NCI-H146 (cell line): ENCODE measurements around the gene MYO7B.

Experiments used
- DNase-seq: peaks from one replicate; lab custom pipeline; 2025; lab: John Stamatoyannopoulos, UW

MYO7B gene

DNA sequence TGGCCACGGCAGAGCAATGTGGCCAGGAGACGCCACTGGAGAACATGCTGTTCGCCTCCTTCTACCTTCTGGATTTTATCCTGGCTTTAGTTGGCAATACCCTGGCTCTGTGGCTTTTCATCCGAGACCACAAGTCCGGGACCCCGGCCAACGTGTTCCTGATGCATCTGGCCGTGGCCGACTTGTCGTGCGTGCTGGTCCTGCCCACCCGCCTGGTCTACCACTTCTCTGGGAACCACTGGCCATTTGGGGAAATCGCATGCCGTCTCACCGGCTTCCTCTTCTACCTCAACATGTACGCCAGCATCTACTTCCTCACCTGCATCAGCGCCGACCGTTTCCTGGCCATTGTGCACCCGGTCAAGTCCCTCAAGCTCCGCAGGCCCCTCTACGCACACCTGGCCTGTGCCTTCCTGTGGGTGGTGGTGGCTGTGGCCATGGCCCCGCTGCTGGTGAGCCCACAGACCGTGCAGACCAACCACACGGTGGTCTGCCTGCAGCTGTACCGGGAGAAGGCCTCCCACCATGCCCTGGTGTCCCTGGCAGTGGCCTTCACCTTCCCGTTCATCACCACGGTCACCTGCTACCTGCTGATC is 115.4 kb downstream of the MYO7B start:
- DNase-seq: no peak

DNA sequence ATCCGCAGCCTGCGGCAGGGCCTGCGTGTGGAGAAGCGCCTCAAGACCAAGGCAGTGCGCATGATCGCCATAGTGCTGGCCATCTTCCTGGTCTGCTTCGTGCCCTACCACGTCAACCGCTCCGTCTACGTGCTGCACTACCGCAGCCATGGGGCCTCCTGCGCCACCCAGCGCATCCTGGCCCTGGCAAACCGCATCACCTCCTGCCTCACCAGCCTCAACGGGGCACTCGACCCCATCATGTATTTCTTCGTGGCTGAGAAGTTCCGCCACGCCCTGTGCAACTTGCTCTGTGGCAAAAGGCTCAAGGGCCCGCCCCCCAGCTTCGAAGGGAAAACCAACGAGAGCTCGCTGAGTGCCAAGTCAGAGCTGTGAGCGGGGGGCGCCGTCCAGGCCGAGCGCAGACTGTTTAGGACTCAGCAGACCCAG is 115.9 kb downstream of the MYO7B start:
- DNase-seq: no peak

DNA sequence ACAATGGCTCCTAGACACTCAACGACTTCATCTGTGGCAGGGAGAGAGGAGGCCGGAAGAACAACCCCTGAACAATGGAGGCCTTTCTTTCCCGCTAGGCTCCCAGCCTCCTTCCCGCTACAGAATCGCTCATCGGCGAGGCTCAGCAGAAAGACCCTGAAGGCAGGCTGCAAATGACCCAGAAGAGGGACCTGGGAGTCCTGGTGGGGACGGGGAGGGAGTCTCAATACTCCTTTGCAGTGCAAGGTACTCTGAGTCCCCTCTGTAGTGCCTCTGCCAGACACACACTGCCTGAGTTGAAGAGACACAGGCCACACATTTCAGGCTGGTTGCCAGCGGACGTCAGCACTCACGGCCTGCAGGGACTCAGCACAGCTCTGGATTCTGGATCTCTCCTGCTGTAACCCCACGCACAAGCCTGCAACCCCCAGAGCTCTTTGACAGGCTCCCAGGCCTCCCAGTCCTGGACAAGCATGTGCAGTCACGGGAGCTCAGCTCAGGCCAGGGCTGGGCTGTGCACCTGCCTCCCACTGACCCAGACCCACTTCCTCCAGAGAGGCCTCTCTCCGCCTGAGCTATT is 116.6 kb downstream of the MYO7B start:
- DNase-seq: no peak

DNA sequence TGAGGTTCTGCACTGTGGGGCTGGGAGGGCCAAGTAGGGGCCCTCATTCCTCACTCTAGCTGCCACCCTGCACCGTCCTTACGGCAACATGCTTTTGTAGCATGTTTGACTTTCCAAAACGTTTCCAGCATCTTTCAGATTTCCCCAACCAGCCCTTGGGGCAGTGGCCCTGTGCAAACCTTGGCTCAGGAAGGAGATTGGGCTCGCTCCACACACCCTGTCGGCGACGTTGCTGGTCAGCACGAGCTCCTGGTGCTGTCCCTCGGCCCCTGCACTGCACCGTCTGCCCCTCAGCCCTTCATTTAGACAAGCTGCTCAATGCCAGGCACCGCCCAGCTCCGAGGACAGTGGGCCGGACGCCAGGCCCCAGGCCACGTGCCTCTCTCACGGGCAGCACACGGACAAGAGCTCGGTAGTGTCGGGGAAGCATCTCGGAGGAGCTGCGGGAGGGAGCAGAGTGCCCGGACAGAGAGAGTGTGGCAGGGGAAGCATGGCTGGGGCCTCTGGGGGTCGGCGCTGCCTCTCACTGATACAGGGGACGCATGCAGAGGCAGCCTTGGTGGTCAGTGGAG is 117.4 kb downstream of the MYO7B start:
- no peak for DNase-seq

DNA sequence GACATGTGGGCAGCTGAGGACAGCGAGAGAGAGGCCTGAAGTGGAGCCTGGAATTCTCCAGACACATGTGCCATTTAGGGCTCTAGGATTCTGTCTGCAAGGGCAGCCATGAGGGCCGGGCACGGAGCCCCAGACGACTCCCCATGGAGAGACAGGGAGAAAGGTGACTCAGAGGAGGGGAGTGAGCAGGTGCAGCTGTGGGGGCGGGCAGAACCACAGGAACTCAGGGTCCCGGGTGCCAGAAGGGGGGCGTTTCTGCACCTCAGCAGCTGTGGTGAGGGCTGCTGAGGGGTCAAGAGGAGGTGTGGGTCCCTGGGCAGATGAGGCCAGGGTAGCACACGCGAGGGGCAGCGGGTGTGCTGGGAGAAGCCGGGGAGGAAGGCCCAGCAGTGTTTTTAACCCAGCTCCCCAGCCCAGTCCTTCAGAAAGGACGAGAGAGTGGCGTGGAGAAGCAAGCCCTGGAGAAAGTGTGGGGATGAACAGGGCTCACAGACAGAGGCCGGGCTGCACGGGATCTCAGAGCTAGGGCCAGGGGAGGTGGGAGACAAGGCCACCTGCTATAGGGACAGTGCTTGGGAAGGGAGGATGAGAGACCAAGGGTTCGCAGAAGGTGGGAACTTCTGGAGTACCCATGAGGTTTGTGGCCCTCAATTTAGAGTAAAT is 118.1 kb downstream of the MYO7B start:
- DNase-seq: no peak

DNA sequence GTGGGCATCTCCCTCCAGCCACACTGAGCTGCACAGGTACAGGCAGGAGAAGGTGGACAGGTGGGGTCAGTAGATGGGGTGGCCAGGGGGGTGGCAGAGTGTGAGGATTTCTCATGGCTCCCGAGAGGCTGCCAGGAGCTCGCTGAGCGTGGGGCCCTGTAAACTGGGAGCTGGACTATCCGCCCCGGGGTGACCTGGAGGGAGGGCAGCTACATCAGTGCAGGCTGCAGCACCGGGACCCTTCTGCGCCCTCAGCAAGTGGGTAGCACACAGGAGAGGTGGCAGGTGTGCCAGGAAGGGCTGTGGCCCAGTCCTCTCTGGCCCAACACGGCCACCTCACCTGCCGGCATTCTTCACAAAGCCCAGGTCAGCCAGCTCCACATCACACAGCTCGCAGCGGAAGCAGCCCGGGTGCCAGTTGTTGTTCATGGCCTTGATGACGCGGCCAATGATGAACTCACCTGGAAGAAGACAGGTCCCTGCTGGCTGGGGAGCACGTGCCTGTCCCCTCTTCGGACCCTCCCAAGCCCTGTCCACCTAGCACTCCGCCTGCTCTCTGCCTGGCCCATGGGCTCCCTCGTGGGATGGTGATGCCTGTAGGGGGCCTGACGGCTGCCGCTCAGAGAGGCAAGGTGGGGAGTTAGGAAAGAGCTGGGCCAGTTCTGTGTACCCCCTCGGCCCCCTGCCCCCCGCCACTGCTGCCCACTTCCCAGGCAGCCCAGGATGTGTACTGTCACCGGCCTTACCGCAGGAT is 118.8 kb downstream of the MYO7B start:
- no peak for DNase-seq

DNA sequence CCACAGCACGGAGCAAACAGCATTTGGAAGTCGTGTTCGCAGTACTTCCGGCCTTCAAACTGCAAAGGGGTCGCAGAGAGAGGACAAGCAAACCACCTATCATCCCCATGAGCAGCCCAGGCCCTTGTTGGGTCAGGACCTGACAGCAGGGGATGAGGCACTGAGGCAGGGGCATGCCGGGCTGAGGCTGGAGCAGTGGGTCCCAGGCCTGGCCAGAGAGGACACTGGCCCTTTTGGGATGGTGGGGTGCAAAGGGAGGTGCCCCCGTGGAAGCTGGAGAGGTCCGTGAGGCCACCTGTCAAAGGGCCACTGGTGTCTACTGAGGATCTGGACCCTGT is 119.3 kb downstream of the MYO7B start:
- DNase-seq: no peak

DNA sequence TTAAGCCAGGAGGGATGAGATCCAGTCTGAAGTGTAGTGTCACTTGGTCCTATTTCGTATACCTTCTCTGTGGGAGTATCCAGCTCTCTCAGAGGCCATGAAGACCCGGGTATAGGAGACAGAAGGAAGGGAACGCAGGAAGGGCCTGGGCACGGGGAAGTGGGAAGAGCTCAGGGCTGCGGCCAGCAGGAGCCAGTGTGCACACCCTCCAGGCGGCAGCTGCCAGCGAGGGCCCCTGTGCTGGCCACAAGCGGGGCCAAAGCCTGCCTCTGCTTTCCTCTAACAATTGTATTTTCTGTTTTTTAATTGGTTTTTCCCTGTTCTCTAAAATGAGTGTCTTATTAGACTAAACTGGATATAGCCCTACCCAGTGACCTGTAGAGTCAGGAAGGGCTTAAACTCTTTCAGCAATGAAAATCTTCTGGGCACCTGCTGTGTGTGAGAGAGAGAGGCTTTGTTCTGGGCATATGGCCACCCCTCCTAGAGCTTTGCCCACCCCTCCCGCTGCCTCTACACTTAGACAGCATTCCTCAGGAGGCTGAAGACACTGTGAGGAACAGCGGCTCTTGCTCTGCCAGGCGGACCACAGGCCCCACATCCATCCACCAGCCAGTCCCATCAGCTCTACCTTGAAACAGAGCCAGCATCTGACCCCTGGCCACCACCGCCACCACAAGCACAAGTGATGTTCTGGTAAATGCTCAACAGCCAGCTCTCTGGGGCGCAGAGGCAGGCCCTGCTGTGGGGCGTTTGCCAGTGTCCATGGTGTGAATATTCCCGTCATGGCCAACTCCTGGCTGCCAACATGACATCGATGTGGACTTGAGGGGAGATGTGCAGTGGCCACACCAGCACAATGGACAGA is 120.0 kb downstream of the MYO7B start:
- no peak for DNase-seq

DNA sequence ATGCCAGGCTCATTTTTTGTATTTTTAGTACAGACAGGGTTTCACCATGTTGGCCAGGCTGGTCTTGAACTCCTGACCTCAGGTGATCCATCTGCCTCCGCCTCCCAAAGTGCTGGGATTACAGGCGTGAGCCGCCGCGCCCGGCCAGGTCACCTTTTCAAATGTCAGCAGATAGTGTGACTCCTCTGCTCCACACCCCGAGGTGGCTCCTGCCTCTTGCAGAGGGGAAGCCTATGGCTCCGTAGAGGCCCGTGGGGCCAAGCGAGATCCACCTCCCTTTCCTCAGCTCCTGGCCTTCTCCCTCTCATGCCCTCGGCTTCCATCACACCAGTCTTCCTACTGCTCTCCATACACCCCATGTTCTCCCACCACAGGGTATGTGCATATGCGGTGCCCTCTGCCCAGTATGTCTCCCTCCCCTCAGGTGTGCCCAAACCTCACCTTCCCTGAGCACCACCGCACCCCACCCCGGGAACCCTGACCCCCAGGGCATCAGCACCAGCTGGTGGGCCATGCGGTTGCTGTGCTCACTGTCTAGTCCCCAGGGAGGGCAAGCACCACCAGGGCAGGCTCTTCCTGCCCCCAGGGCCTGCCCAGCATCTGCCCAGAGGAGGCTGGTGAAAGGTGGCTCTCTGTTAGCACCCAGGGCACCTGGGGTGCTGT is 121.2 kb downstream of the MYO7B start:
- no peak for DNase-seq

DNA sequence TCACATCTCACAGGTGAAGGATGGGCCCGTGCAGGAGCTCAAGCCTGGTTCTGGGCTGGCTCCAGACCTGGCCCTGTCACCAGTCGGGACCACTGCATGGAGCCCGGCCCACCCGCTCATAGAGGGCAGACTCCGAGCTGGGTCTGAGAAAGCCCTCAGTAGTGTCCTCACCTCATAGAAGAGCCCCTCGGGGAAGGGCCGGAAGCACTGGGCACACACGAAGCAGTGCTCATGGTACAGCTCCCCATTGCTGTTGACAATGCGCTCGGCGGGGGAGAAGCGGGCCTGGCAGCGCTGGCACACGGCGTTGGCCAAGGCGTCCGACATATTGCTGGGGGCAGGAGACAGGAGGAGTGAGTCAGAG is 121.7 kb downstream of the MYO7B start:
- DNase-seq: no peak

DNA sequence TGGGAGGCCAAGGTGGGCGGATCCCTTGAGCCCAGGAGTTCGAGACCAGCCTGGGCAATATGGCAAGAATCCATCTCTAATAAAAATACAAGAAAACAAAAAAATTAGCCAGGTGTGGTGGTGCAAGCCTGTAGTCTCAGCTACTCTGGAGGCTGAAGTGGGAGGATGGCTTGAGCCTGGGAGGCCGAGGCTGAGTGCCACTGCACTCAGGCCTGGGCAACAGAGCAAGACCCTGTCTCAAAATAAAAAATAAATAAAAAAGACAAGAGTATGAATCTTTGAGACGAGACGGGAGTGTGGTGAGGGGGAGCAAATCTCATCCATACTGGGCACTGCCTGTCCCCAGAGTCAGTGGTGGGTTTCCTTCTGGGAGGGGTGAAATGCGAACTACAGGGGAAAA is 122.7 kb downstream of the MYO7B start:
- DNase-seq: no peak

DNA sequence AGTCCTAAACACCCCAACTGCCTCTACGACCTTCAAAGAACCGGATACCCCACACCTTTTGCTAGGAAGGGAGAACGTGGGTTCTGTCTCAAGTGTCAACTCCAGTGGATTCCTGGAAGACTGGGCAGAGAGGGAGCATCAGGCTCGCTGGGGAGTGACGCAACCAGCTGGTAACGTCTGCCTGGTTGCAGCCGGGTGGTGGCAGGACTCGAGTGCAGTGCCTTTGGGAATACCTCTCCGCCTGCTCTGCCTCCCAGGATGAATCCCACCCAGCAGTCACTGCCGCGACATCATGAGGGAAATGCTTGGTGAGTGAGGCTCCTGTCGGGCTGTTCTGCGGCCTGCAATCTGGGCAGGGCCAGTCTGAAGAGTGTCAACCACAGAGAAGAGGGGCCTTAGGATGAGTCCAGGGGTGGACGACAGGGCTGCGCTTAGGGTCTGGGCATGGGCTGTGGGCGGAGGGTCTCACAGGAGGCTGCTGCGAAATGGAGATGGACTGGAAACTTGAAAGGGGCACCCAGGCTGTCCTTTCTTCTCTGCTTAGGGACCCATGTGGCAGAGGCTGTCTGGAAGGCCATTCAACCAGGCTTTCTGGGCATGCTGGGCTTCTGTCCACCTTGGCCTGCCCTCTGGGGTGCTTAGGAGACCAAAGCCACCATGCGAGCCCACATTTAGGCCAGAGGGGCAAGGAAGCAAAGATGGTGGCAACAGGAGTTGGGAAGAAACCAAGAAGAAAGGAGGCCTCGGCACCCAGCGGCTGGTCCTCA is 123.3 kb downstream of the MYO7B start:
- DNase-seq: no peak

DNA sequence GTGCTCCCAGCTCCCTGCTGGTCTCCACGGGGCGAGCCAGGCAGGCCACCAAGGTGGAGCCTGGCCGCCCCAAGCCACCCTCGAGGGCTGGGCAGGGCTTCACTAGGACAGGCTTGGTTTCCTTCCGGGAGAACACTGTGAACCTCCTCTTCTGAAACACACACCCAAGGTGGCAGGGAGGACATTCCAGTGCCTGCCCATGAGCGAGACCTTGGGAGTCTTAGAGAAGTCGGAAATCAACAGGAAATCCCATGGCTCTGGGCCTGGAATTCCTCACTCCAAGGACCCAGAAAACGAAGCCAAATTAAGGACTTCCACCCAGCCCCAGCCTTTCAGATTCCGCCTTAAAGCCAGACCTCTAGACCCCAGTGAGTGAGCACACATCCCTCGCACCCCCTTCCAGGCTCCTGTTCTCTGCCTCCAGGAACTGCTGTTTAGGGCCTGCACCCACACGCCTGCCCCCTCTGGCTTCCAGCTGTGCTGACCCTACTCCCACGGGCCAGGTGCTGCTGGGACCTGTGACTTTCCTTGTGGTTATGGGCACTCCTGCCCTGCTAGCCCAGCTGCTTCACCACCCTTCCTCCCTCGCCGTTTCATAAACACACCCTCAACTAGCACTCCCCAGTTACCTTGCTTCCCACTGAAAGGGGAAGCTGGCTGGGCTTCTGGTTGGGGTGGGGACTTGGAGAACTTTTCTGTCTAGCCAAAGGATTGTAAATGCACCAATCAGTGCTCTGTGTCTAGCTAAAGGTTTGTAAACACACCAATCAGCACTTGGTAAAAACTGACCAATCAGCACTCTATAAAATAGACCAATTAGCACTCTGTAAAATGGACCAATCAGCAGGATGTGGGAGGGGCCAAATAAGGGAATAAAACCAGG is 124.2 kb downstream of the MYO7B start:
- no peak for DNase-seq

DNA sequence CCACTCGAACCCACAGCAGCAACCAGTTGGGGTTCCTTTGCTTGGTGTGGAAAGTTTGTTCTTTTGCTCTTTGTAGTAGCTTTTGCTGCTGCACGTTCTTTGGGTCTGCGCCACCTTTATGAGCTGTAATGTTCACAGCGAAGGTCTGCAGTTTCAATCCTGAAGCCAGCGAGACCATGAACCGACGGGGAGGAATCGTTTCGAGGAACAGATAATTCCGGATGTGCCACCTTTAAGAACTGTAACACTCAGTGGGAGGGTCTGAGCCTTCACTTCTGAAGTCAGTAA is 124.8 kb downstream of the MYO7B start:
- no peak for DNase-seq

DNA sequence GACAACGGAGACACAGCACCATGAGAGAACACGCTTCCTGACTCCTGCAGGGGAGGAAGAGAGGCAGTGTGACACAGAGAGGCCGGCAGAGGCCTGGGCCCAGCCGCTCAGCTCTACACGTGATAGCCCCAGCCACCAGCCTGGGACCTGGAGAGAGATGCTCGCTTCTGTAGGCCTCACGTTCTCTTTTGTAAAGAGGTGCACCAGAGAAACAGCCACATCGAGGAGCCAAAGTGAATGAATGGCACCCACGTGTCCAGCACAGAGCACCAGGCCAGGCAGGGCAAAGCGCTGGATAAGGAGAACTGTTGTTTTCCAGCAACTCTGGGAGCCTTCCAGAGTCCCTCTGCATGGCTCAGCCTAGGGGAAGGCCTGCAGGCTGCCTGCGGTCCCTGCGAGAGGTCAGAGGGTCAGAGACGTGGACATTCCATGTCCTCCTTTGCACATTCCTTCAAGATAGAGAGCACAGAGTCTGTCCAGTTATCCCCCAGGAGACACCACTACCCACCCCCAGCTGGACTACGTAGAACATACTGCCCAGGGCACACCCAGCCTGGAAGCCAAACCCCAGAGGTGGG is 125.7 kb downstream of the MYO7B start:
- DNase-seq: no peak

DNA sequence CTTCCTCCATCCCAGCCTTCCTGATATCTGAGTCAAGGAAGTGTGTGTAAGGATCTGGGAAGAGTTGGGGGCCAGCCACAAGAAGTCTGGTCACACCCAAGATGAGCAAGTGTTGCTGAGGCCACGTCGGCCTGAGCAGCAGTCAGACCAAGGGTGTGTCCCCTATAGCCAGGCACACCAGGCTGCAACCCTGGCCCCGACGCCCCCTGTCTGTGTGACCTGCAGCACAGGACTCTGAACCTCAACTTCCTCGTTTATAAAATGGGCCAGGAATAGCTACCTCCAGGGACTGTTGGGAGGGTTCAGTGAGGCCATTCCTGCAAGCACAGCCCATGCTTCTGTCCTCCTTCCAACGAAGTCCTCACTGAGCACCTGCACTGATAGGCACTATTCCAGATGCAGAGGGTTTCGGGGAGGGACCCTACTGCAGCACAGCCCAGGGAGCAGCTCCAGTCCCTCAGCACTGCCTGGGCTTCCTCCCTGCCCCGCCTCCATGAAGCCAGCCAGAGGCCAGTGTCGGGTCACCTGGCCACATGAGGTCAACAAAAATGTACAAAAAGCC is 126.5 kb downstream of the MYO7B start:
- no peak for DNase-seq

DNA sequence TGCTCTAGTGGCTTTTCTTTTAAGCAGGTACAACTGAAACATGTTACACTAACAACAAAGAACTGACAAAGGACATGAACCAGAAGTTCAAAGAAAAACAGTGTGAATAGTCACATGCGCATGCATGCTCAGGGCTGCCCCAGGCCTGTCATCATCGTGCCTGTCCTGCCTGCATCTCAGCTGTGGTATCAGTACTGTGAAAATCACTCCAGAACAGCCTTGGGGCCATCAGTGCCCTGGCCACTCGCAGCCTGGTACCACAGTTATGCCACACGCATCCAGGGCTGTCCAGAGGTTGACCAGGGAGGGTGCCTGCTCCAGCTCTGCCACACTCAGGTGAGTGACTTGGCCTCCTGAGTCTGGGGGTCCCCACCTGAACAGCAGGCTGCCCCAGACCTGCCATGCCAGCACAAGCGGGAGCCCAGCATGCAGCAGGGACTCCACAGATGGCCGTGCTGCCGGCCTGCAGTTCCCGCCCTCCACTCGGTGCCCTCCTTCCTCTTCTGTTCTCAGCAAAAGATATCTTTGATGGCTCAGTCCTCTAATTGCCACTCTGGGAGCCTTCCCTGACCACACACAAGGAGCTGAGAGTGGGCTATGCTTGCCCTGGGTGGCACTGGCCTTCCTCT is 127.6 kb downstream of the MYO7B start:
- no peak for DNase-seq

DNA sequence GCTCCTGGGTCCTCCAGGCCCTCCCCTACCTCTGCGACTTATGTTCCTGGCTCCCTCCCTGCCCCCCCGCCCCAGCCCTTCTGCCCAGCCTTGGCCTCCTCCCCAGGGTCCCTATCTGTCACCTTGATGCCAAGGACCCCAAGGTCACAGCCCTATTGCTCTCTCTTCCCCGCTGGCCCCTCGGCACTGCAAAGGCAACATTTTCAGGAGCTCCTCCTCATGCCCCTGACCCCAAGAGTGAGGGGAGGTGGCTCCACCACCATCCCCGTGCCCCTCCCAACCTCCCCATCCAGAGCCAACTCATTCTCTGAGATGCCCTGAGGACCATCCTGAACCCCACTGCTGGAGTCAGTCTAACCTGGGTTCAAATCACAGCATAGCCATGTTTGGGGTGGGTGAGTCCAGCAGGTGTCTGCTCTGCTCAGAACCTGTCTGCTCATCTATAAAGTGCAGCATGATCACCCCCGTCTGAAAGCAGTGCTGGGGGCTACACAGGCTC is 128.1 kb downstream of the MYO7B start:
- no peak for DNase-seq
